WTC11 (cell line): Measurements from ENCODE around the gene ALDH2. TPM values are rescaled to one million over a fixed set of nuclear protein-coding genes. Genes with fewer than 3 reads are reported as not detected.
A peak's percentile ranks its signal among the peaks of the same experiment; 100 is the strongest.

Experiments
- ATAC-seq: fragments of 200-7000 bp; cut with Tn5 transposase; 2 replicates; pipeline ENCODE4 v1.10.0; 2021; ENCODE audit warnings: mild to moderate bottlenecking, moderate library complexity
- CTCF ChIA-PET: fragments of 300-600 bp; sonication (Branson Sonifier 250); formaldehyde crosslinking; loops from one replicate; lab custom pipeline; 2021; ENCODE audit warnings: antibody characterized with exemption; lab: Charles Lee
- POLR2A ChIA-PET: fragments of 350-600 bp; sonication (Branson Sonifier 250); formaldehyde crosslinking; loops from one replicate; lab custom pipeline; 2021; ENCODE audit warnings: antibody characterized with exemption; lab: Charles Lee
- DNase-seq: peaks from one replicate; pipeline ENCODE4 v3.0.0; 2021; ENCODE audit warnings: low spot score
- H3K27ac Mint-ChIP-seq: 2 replicates; pipeline ENCODE4 v1.8.0; 2021; ENCODE audit warnings: mixed read lengths
- H3K27me3 Mint-ChIP-seq: 2 replicates; pipeline ENCODE4 v1.8.0; 2021; ENCODE audit warnings: low read depth, mild to moderate bottlenecking, moderate library complexity, mixed read lengths
- H3K36me3 Mint-ChIP-seq: 2 replicates; pipeline ENCODE4 v1.8.0; 2021; ENCODE audit warnings: mixed read lengths
- H3K4me1 Mint-ChIP-seq: 2 replicates; pipeline ENCODE4 v1.8.0; 2022; ENCODE audit warnings: mixed read lengths
- H3K4me3 Mint-ChIP-seq: 2 replicates; pipeline ENCODE4 v1.8.0; 2021; ENCODE audit warnings: mild to moderate bottlenecking, moderate library complexity, mixed read lengths
- H3K9me3 Mint-ChIP-seq: 2 replicates; pipeline ENCODE4 v1.8.0; 2021; ENCODE audit warnings: mixed read lengths
- CREM ChIP-seq: sonication (generic); formaldehyde crosslinking; IDR thresholded peaks from 2 replicates; pipeline ENCODE4 v1.8.1; 2022; ENCODE audit warnings: mild to moderate bottlenecking, missing genetic modification reagents, moderate library complexity
- EMX1 ChIP-seq: fragments of 250-450 bp; sonication (Bioruptor Pico); IDR thresholded peaks from 2 replicates; pipeline ENCODE4 v1.8.0; 2021; ENCODE audit warnings: mild to moderate bottlenecking
- ETV6 ChIP-seq: sonication (generic); formaldehyde crosslinking; IDR thresholded peaks from 2 replicates; pipeline ENCODE4 v1.8.1; 2022; ENCODE audit warnings: mild to moderate bottlenecking, missing genetic modification reagents
- FOXK1 ChIP-seq: sonication (generic); formaldehyde crosslinking; IDR thresholded peaks from 2 replicates; pipeline ENCODE4 v1.8.0; 2022; ENCODE audit warnings: mild to moderate bottlenecking, moderate library complexity, missing genetic modification reagents
- GTF2I ChIP-seq: fragments of 250-450 bp; sonication (Bioruptor Pico); conservative IDR thresholded peaks from 2 replicates; pipeline ENCODE4 v1.4.0; 2021; ENCODE audit warnings: mild to moderate bottlenecking
- HMGA2 ChIP-seq: fragments of 250-450 bp; sonication (Bioruptor Pico); IDR thresholded peaks from 2 replicates; pipeline ENCODE4 v1.4.0; 2021; ENCODE audit warnings: mild to moderate bottlenecking, moderate library complexity
- JAZF1 ChIP-seq: fragments of 250-450 bp; sonication (Bioruptor Pico); IDR thresholded peaks from 2 replicates; pipeline ENCODE4 v1.9.0; 2021; ENCODE audit warnings: moderate library complexity, mild to moderate bottlenecking, inconsistent platforms
- OVOL2 ChIP-seq: fragments of 250-450 bp; sonication (Bioruptor Pico); IDR thresholded peaks from 2 replicates; pipeline ENCODE4 v1.9.0; 2021; ENCODE audit warnings: mild to moderate bottlenecking, borderline replicate concordance
- SMAD3 ChIP-seq: sonication (generic); formaldehyde crosslinking; IDR thresholded peaks from 2 replicates; pipeline ENCODE4 v1.8.0; 2022; ENCODE audit warnings: missing genetic modification reagents, mild to moderate bottlenecking, borderline replicate concordance
- SMAD4 ChIP-seq: sonication (generic); formaldehyde crosslinking; IDR thresholded peaks from 2 replicates; pipeline ENCODE4 v1.8.0; 2022; ENCODE audit warnings: mild to moderate bottlenecking, missing genetic modification reagents
- ZNF423 ChIP-seq: fragments of 250-450 bp; sonication (Bioruptor Pico); IDR thresholded peaks from 2 replicates; pipeline ENCODE4 v2.1.2; 2022; ENCODE audit warnings: mild to moderate bottlenecking, moderate library complexity
- total RNA-seq: library from RNA; stranded (reverse); gene quantifications from 3 replicates; pipeline ENCODE4 v1.2.3, GENCODE V29; 2021
- TF ChIP-seq, protein P1 (sequence below): fragments of 250-450 bp; sonication (Bioruptor Pico); IDR thresholded peaks from 2 replicates; pipeline ENCODE4 v1.8.0; 2021; ENCODE audit warnings: mild to moderate bottlenecking
- TF ChIP-seq, protein P2 (sequence below): sonication (generic); formaldehyde crosslinking; IDR thresholded peaks from 2 replicates; pipeline ENCODE4 v1.8.0; 2023; ENCODE audit warnings: mild to moderate bottlenecking, missing genetic modification reagents
- TF ChIP-seq, protein P3 (sequence below): sonication (generic); formaldehyde crosslinking; IDR thresholded peaks from 2 replicates; pipeline ENCODE4 v1.8.1; 2022; ENCODE audit warnings: low read depth, missing genetic modification reagents, borderline replicate concordance
- TF ChIP-seq, protein P4 (sequence below): sonication (generic); formaldehyde crosslinking; IDR thresholded peaks from 2 replicates; pipeline ENCODE4 v1.8.0; 2023; ENCODE audit warnings: missing genetic modification reagents
- TF ChIP-seq, protein P5 (sequence below): sonication (generic); formaldehyde crosslinking; IDR thresholded peaks from 2 replicates; pipeline ENCODE4 v1.8.1; 2023; ENCODE audit warnings: mild to moderate bottlenecking, missing genetic modification reagents
- TF ChIP-seq, protein P6 (sequence below): sonication (generic); formaldehyde crosslinking; conservative IDR thresholded peaks from 2 replicates; pipeline ENCODE4 v1.8.1; 2023; ENCODE audit warnings: mild to moderate bottlenecking, low read depth, missing genetic modification reagents, moderate library complexity

The ALDH2 gene
- total RNA-seq, 1 experiment from 2014 or later, result 36.7 TPM

DNA sequence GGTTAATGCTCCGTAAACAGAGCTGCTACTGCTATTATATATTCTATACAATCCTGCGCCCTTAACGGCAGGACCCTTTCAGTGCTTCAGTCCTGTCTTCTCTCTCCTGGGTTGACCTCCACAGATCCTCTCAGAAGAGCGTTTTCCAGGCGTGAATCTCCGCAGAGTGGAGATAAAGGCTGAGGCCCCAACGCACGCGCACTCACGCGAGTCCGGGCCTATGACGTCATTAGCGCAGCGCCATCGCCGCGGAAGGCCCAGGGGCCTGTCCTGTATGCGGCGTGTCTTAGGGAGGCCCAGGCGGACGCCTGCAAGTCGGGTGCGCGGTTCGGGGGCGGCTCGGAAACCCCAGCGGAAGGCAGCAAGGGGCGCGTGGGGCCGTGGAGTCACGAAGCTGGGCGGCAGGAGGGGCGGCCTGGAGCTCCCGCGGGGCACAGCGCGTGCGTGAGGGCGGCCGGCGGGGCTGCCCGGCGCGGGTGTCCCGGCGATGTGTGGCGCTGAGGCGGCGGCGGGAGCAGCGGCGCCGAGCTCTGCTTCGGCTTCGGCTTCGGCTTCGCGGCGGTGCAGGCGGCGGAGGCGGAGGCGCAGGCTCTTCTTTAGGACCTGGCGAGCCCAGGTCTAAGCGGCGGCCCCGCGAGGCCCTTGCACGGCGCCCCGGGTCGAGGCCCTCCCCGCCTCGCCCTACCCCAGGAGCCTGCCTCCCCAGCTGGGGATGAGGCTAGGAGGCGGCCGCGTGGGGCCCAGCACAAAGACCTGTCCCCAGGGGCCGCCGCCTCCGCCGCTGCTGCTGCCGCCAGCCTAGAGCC, 75.2 kb downstream of the ALDH2 start, which contains the start of gene MAPKAPK5 (continued):
- TF ChIP-seq, protein P1, sequence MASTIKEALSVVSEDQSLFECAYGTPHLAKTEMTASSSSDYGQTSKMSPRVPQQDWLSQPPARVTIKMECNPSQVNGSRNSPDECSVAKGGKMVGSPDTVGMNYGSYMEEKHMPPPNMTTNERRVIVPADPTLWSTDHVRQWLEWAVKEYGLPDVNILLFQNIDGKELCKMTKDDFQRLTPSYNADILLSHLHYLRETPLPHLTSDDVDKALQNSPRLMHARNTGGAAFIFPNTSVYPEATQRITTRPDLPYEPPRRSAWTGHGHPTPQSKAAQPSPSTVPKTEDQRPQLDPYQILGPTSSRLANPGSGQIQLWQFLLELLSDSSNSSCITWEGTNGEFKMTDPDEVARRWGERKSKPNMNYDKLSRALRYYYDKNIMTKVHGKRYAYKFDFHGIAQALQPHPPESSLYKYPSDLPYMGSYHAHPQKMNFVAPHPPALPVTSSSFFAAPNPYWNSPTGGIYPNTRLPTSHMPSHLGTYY, result no peak
- TF ChIP-seq HMGA2 (CRISPR knock-in tag) (peak; percentile 37; the same call in 1 of the 2 replicates), ZNF423 (no peak), OVOL2 (no peak), ETV6 (CRISPR knock-in tag) (peak; percentile 81), SMAD3 (CRISPR knock-in tag) (no peak), CREM (CRISPR knock-in tag) (peak; percentile 99)
- TF ChIP-seq, protein P2, sequence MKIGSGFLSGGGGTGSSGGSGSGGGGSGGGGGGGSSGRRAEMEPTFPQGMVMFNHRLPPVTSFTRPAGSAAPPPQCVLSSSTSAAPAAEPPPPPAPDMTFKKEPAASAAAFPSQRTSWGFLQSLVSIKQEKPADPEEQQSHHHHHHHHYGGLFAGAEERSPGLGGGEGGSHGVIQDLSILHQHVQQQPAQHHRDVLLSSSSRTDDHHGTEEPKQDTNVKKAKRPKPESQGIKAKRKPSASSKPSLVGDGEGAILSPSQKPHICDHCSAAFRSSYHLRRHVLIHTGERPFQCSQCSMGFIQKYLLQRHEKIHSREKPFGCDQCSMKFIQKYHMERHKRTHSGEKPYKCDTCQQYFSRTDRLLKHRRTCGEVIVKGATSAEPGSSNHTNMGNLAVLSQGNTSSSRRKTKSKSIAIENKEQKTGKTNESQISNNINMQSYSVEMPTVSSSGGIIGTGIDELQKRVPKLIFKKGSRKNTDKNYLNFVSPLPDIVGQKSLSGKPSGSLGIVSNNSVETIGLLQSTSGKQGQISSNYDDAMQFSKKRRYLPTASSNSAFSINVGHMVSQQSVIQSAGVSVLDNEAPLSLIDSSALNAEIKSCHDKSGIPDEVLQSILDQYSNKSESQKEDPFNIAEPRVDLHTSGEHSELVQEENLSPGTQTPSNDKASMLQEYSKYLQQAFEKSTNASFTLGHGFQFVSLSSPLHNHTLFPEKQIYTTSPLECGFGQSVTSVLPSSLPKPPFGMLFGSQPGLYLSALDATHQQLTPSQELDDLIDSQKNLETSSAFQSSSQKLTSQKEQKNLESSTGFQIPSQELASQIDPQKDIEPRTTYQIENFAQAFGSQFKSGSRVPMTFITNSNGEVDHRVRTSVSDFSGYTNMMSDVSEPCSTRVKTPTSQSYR, result no peak
- TF ChIP-seq, protein P3, sequence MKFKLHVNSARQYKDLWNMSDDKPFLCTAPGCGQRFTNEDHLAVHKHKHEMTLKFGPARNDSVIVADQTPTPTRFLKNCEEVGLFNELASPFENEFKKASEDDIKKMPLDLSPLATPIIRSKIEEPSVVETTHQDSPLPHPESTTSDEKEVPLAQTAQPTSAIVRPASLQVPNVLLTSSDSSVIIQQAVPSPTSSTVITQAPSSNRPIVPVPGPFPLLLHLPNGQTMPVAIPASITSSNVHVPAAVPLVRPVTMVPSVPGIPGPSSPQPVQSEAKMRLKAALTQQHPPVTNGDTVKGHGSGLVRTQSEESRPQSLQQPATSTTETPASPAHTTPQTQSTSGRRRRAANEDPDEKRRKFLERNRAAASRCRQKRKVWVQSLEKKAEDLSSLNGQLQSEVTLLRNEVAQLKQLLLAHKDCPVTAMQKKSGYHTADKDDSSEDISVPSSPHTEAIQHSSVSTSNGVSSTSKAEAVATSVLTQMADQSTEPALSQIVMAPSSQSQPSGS (CRISPR knock-in tag), result no peak

DNA sequence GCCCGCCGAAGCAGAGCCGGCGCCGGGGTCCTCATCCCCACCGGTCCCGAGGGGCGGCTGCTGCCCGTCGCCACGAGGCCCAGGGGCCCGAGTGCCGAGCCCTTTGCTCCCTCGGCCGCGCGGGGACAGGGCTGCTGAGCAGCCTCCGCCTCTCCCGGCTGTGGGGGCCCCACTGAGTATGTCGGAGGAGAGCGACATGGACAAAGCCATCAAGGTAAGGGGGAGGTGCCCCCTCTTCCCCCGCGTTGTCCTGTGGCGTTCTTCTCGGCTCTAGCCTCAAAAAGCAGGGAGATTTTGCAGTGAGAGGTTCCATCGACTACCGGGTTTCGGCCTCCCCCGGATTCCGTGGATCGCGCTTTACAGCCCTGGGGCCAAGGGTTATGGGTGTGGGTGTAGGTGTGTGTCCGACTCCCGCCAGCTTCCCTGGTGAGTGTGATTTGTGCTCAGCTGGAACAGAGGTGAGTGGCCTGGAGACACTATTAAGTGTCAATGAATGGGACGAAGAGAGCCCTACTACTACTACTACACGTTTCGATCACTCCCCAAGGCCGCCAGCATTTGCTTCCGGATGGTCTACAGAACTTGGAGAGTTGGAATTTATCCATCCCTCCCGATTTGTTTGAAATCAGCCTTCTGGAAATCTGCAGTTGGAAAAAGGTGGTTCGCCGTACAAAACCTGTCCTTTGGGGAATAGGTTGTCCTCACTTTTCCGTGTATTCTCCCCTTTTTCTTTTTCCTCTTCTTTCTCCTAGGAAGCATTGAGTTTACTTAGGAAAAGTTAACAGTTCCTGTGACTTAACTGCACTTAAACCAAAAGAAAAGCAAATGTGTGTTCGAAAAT, 76.0 kb downstream of the ALDH2 start:
- ChIA-PET POLR2A (interaction anchor here (0.6 to 1.3 kb wide), 3 partner anchors 26 to 284 kb away, joined by 4 to 9 read pairs (median 4); no protein-coding TSS in a partner anchor), CTCF (interaction anchor here (1.2 to 1.5 kb wide), 2 partner anchors 30 to 171 kb away, joined by 4 to 6 read pairs; partner anchors contain the start of genes ERP29 and TMEM116)
- H3K4me3 Mint-ChIP-seq, result peak overlapping the region; percentile 94
- peak; percentile 5 for ATAC-seq
- TF ChIP-seq, protein P4, sequence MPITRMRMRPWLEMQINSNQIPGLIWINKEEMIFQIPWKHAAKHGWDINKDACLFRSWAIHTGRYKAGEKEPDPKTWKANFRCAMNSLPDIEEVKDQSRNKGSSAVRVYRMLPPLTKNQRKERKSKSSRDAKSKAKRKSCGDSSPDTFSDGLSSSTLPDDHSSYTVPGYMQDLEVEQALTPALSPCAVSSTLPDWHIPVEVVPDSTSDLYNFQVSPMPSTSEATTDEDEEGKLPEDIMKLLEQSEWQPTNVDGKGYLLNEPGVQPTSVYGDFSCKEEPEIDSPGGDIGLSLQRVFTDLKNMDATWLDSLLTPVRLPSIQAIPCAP (CRISPR knock-in tag), result no peak
- TF ChIP-seq GTF2I (CRISPR knock-in tag) (no peak), FOXK1 (no peak), HMGA2 (CRISPR knock-in tag) (no peak), JAZF1 (CRISPR knock-in tag) (no peak), ZNF423 (no peak), SMAD4 (CRISPR knock-in tag) (no peak), EMX1 (CRISPR knock-in tag) (no peak)
- TF ChIP-seq, protein P5, sequence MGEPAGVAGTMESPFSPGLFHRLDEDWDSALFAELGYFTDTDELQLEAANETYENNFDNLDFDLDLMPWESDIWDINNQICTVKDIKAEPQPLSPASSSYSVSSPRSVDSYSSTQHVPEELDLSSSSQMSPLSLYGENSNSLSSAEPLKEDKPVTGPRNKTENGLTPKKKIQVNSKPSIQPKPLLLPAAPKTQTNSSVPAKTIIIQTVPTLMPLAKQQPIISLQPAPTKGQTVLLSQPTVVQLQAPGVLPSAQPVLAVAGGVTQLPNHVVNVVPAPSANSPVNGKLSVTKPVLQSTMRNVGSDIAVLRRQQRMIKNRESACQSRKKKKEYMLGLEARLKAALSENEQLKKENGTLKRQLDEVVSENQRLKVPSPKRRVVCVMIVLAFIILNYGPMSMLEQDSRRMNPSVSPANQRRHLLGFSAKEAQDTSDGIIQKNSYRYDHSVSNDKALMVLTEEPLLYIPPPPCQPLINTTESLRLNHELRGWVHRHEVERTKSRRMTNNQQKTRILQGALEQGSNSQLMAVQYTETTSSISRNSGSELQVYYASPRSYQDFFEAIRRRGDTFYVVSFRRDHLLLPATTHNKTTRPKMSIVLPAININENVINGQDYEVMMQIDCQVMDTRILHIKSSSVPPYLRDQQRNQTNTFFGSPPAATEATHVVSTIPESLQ (CRISPR knock-in tag), result no peak
- TF ChIP-seq, protein P6, sequence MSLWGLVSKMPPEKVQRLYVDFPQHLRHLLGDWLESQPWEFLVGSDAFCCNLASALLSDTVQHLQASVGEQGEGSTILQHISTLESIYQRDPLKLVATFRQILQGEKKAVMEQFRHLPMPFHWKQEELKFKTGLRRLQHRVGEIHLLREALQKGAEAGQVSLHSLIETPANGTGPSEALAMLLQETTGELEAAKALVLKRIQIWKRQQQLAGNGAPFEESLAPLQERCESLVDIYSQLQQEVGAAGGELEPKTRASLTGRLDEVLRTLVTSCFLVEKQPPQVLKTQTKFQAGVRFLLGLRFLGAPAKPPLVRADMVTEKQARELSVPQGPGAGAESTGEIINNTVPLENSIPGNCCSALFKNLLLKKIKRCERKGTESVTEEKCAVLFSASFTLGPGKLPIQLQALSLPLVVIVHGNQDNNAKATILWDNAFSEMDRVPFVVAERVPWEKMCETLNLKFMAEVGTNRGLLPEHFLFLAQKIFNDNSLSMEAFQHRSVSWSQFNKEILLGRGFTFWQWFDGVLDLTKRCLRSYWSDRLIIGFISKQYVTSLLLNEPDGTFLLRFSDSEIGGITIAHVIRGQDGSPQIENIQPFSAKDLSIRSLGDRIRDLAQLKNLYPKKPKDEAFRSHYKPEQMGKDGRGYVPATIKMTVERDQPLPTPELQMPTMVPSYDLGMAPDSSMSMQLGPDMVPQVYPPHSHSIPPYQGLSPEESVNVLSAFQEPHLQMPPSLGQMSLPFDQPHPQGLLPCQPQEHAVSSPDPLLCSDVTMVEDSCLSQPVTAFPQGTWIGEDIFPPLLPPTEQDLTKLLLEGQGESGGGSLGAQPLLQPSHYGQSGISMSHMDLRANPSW (CRISPR knock-in tag), result no peak
- peaks cover 21% of the 10 kb centered on the region for H3K4me1 Mint-ChIP-seq
- peak; percentile 18 for DNase-seq
- peaks cover 34% of the 10 kb centered on the region for H3K36me3 Mint-ChIP-seq
- H3K9me3 Mint-ChIP-seq, result peaks cover 2% of the 10 kb centered on the region; the same call in 1 of the 2 replicates
- peak overlapping the region; percentile 96 for H3K27ac Mint-ChIP-seq
- no peaks in the 10 kb centered on the region for H3K27me3 Mint-ChIP-seq
